SK-N-SH (cell line): ENCODE measurements around the gene CD34. TPM values are rescaled to one million over a fixed set of nuclear protein-coding genes. Genes with fewer than 3 reads are reported as not detected.

Source experiments
- CTCF ChIA-PET: fragments of 300-600, 350-600 bp; formaldehyde crosslinking; extraction: SDS; loops from one replicate; lab custom pipeline; 2021; lab: Yijun Ruan, JAX
- POLR2A ChIA-PET: fragments of 350-600 bp; sonication (Branson Sonifier 250); formaldehyde crosslinking; extraction: SDS; loops from one replicate; lab custom pipeline; 2020; ENCODE audit warnings: antibody characterized with exemption, inconsistent platforms; lab: Yijun Ruan, JAX
- DNase-seq: peaks from one replicate; pipeline ENCODE4 v3.0.0; 2012
- H2AFZ ChIP-seq: fragments of 200-600 bp; sonication (generic); 2 replicates; pipeline ENCODE4 v1.8.1; 2016; ENCODE audit warnings: antibody characterized with exemption, mild to moderate bottlenecking, low read depth
- H3F3A ChIP-seq: fragments of 200-600 bp; sonication (generic); replicated peaks from 2 replicates; pipeline ENCODE3; 2016; ENCODE audit warnings: antibody characterized with exemption, mild to moderate bottlenecking; ENCODE audit not compliant: insufficient read depth
- H3K27ac ChIP-seq, 2 experiments: fragments of 200-500 bp in 1 of 2; fragments of 200-600 bp in 1 of 2; sonication (Bioruptor generic) in 1 of 2; sonication (generic), shearing (Covaris generic) in 1 of 2; 2 replicates each; pipeline versions ENCODE4 v1.5.1 to v1.6.1; 2014 to 2016; ENCODE audit warnings: low read depth in 2 of 2, inconsistent platforms in 1 of 2, low read length in 1 of 2, mild to moderate bottlenecking in 1 of 2, mixed read lengths in 1 of 2
- H3K27me3 ChIP-seq: fragments of 200-600 bp; sonication (generic), shearing (Covaris generic); 2 replicates; pipeline ENCODE4 v1.6.1; 2016; ENCODE audit warnings: mixed run types; ENCODE audit not compliant: insufficient read depth
- H3K36me3 ChIP-seq, 2 experiments: fragments of 200-500 bp in 1 of 2; fragments of 200-600 bp in 1 of 2; sonication (Bioruptor generic) in 1 of 2; sonication (generic) in 1 of 2; replicated peaks in 1 of 2; 2 replicates each; pipeline versions ENCODE3 to v1.5.1; 2014 to 2016; ENCODE audit warnings: low read length in 1 of 2, mild to moderate bottlenecking in 1 of 2; ENCODE audit not compliant: insufficient read depth in 2 of 2, control insufficient read depth in 1 of 2
- H3K4me1 ChIP-seq, 2 experiments: fragments of 200-500 bp in 1 of 2; fragments of 200-600 bp in 1 of 2; sonication (Bioruptor generic) in 1 of 2; sonication (generic), shearing (Covaris generic) in 1 of 2; 2 replicates each; pipeline versions ENCODE4 v1.5.1 to v1.6.1; 2014 to 2016; ENCODE audit warnings: low read depth in 1 of 2, low read length in 1 of 2, mixed run types in 1 of 2; ENCODE audit not compliant: insufficient read depth in 2 of 2, control insufficient read depth in 1 of 2
- H3K4me2 ChIP-seq: fragments of 200-600 bp; sonication (generic), shearing (Covaris generic); 2 replicates; pipeline ENCODE4 v1.6.1; 2017; ENCODE audit warnings: mixed run types
- H3K4me3 ChIP-seq, 2 experiments: fragments of 200-500 bp in 1 of 2; fragments of 200-600 bp in 1 of 2; sonication (Bioruptor generic) in 1 of 2; sonication (generic), shearing (Covaris generic) in 1 of 2; 2 replicates each; pipeline versions ENCODE4 v1.5.1 to v1.8.1; 2014 to 2016; ENCODE audit warnings: low read depth in 2 of 2, inconsistent platforms in 1 of 2, low read length in 1 of 2, mild to moderate bottlenecking in 1 of 2, mixed read lengths in 1 of 2, moderate library complexity in 1 of 2
- H3K79me2 ChIP-seq: fragments of 200-600 bp; sonication (generic); 2 replicates; pipeline ENCODE4 v1.8.1; 2017; ENCODE audit warnings: mild to moderate bottlenecking; ENCODE audit not compliant: insufficient read depth
- H3K9ac ChIP-seq: fragments of 200-600 bp; sonication (generic); 2 replicates; pipeline ENCODE4 v1.6.1; 2017; ENCODE audit warnings: mixed run types
- H3K9me2 ChIP-seq: fragments of 200-600 bp; sonication (generic); 2 replicates; pipeline ENCODE4 v1.6.1; 2017; ENCODE audit warnings: mixed run types
- H3K9me3 ChIP-seq: fragments of 200-600 bp; sonication (generic); 2 replicates; pipeline ENCODE4 v1.6.1; 2017; ENCODE audit warnings: mixed run types, mild to moderate bottlenecking, moderate library complexity
- H4K20me1 ChIP-seq: fragments of 200-600 bp; sonication (generic); 2 replicates; pipeline ENCODE4 v1.6.1; 2017; ENCODE audit warnings: mild to moderate bottlenecking, mixed run types; ENCODE audit not compliant: insufficient read depth
- CHD2 ChIP-seq: fragments of 150-350 bp; IDR thresholded peaks from 2 replicates; pipeline ENCODE4 v1.6.1; 2018; ENCODE audit warnings: low read length; ENCODE audit not compliant: partially characterized antibody
- EP300 ChIP-seq, 2 experiments: IDR thresholded peaks; 2 replicates each; pipeline versions ENCODE4 v1.4.0 to v1.6.1; 2012; ENCODE audit warnings: borderline replicate concordance in 1 of 2, low read depth in 1 of 2, low read length in 1 of 2
- EZH2phosphoT487 ChIP-seq: fragments of 200-600 bp; sonication (generic); IDR thresholded peaks from 2 replicates; pipeline ENCODE4 v1.6.1; 2017; ENCODE audit warnings: low read depth, mixed run types, mild to moderate bottlenecking, antibody characterized with exemption, moderate library complexity, borderline replicate concordance
- FOXM1 ChIP-seq: IDR thresholded peaks from 2 replicates; pipeline ENCODE4 v1.4.0; 2012; ENCODE audit warnings: low read depth, mild to moderate bottlenecking
- GABPA ChIP-seq: IDR thresholded peaks from 2 replicates; pipeline ENCODE4 v1.4.0; 2012; ENCODE audit warnings: low read depth, mild to moderate bottlenecking
- GATA2 ChIP-seq: sonication (generic); formaldehyde crosslinking; IDR thresholded peaks from 2 replicates; pipeline ENCODE4 v1.5.0; 2020; ENCODE audit warnings: mild to moderate bottlenecking, missing genetic modification reagents
- JUND ChIP-seq: IDR thresholded peaks from 2 replicates; pipeline ENCODE4 v1.4.0; 2012
- PBX3 ChIP-seq: IDR thresholded peaks from 2 replicates; pipeline ENCODE4; 2012
- POLR2AphosphoS5 ChIP-seq: IDR thresholded peaks from 2 replicates; pipeline ENCODE4 v1.6.1; 2012; ENCODE audit warnings: low read depth, low read length
- RCOR1 ChIP-seq: fragments of 150-350 bp; IDR thresholded peaks from 2 replicates; pipeline ENCODE4 v1.6.1; 2017; ENCODE audit warnings: antibody characterized with exemption, low read length
- REST ChIP-seq: IDR thresholded peaks from 2 replicates; pipeline ENCODE4 v1.6.1; 2012; ENCODE audit warnings: mild to moderate bottlenecking, low read depth, low read length, moderate library complexity
- RFX5 ChIP-seq: IDR thresholded peaks from 2 replicates; pipeline ENCODE4 v1.6.1; 2012; ENCODE audit warnings: mild to moderate bottlenecking, improper control_type of control experiment, low read length
- SIN3A ChIP-seq: IDR thresholded peaks from 2 replicates; pipeline ENCODE4 v1.6.1; 2012; ENCODE audit warnings: low read depth, mild to moderate bottlenecking, low read length, moderate library complexity, borderline replicate concordance
- TEAD4 ChIP-seq: IDR thresholded peaks from 2 replicates; pipeline ENCODE4 v1.4.0; 2012; ENCODE audit warnings: mild to moderate bottlenecking, borderline replicate concordance; ENCODE audit not compliant: insufficient read depth
- YY1 ChIP-seq: IDR thresholded peaks from 2 replicates; pipeline ENCODE4 v1.4.0; 2012; ENCODE audit warnings: low read depth, mild to moderate bottlenecking
- ZBTB33 ChIP-seq: IDR thresholded peaks from 2 replicates; pipeline ENCODE4 v1.4.0; 2012; ENCODE audit warnings: low read depth, borderline replicate concordance
- WGBS: methylation state at CpG from one replicate; pipeline ENCODE4 v1.1.6; 2017; ENCODE audit warnings: low lambda C conversion rate; 5-methylcytosine and 5-hydroxymethylcytosine counted together
- polyA plus RNA-seq, 3 experiments: library from polyadenylated mRNA; depleted of rRNA; stranded (reverse); fragments of >200 nt; gene quantifications; 2 replicates each; pipeline ENCODE4 v1.2.3, GENCODE V29; 2012
- TF ChIP-seq, protein P1 (sequence below): IDR thresholded peaks from 2 replicates; pipeline ENCODE4 v1.4.0; 2012; ENCODE audit warnings: low read depth
- TF ChIP-seq, protein P2 (sequence below): IDR thresholded peaks from 2 replicates; pipeline ENCODE4 v1.4.0; 2012; ENCODE audit warnings: low read depth, borderline replicate concordance
- TF ChIP-seq, protein P3 (sequence below): fragments of 150-350 bp; IDR thresholded peaks from 2 replicates; pipeline ENCODE4 v1.6.1; 2017; ENCODE audit warnings: antibody characterized with exemption, low read length, low read depth, borderline replicate concordance

Gene CD34
- polyA plus RNA-seq, 1 of the 3 experiments (the other 2 are of a cell fraction) = 0.59 TPM

DNA sequence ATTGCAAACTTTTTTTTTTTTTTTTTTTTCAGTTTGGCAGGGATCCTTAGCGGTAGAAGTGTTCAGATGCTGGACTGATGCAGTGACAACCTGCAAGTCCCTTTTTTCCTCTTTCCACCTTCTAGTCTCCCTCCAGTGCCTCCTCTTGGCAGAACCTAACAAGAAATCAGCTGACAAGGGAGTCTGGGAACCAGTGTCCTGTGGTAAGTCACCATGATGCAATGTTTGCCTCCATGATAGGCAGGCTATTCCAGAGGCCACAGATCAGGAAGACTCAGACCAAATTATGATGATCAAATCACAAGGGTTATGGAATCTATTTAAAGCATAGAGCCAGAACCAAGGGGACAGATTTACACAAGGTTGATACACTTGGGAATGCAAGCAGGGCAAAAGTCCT lies 3.0 kb upstream of the CD34 start:
- WGBS = 100% methylated on average over 1 of the region's 1 CpG
- no peaks in the 10 kb centered on the region for H3K36me3 ChIP-seq
- no peak overlapping the region for H3K9ac ChIP-seq
- H3K4me1 ChIP-seq = peaks cover 0 to 4% of the 10 kb centered on the region in 2 experiments; a peak in 1 of 4 replicates
- no peak overlapping the region for H3K4me2 ChIP-seq
- no peaks in the 10 kb centered on the region for H3K9me2 ChIP-seq
- no peaks in the 10 kb centered on the region for H4K20me1 ChIP-seq
- no peak overlapping the region for H2AFZ ChIP-seq
- H3K9me3 ChIP-seq = no peaks in the 10 kb centered on the region
- no peak overlapping the region for H3K27ac ChIP-seq
- H3K4me3 ChIP-seq = no peak overlapping the region
- CTCF ChIA-PET = interaction anchor here (1.7 to 2.1 kb wide), 2 partner anchors 17 to 49 kb away, joined by 8 to 10 read pairs; no protein-coding TSS in a partner anchor
- no peak for DNase-seq
- TF ChIP-seq GABPA (no peak), PBX3 (no peak), TEAD4 (no peak), EZH2phosphoT487 (no peak), POLR2AphosphoS5 (no peak), FOXM1 (no peak), RFX5 (no peak), EP300 (IDR thresholded peaks at IDR 0.05; ENCODE audit: borderline replicate concordance in 1 of 2, low read depth in 1 of 2, low read length in 1 of 2) (no peak), CHD2 (no peak), SIN3A (no peak), RCOR1 (no peak), REST (no peak), JUND (no peak), YY1 (no peak), GATA2 (CRISPR knock-in tag) (no peak), ZBTB33 (no peak)
- TF ChIP-seq, protein P1, sequence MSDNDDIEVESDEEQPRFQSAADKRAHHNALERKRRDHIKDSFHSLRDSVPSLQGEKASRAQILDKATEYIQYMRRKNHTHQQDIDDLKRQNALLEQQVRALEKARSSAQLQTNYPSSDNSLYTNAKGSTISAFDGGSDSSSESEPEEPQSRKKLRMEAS = no peak
- TF ChIP-seq, protein P2, sequence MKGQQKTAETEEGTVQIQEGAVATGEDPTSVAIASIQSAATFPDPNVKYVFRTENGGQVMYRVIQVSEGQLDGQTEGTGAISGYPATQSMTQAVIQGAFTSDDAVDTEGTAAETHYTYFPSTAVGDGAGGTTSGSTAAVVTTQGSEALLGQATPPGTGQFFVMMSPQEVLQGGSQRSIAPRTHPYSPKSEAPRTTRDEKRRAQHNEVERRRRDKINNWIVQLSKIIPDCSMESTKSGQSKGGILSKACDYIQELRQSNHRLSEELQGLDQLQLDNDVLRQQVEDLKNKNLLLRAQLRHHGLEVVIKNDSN = no peak
- TF ChIP-seq, protein P3, sequence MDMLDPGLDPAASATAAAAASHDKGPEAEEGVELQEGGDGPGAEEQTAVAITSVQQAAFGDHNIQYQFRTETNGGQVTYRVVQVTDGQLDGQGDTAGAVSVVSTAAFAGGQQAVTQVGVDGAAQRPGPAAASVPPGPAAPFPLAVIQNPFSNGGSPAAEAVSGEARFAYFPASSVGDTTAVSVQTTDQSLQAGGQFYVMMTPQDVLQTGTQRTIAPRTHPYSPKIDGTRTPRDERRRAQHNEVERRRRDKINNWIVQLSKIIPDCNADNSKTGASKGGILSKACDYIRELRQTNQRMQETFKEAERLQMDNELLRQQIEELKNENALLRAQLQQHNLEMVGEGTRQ = no peak
- H3K79me2 ChIP-seq = no peaks in the 10 kb centered on the region
- H3F3A ChIP-seq = peaks cover 5% of the 10 kb centered on the region
- peaks cover 11% of the 10 kb centered on the region; the same call in 1 of the 2 replicates for H3K27me3 ChIP-seq
- POLR2A ChIA-PET = no interaction called here
